Loucy (cell line): ENCODE measurements around the gene AHCTF1.
"Not testable (repeated sequence)": the region's sequence is repeated elsewhere in the genome, so short reads cannot be mapped to it uniquely, and the experiment has no call there.

ENCODE experiments used
- H2AFZ ChIP-seq: fragments of 200-600 bp; sonication (generic); 2 replicates; pipeline ENCODE4 v1.6.0; 2016; ENCODE audit warnings: antibody characterized with exemption, mild to moderate bottlenecking, low read length, moderate library complexity
- H3F3A ChIP-seq: fragments of 200-600 bp; 2 replicates; pipeline ENCODE4 v1.6.0; 2016; ENCODE audit warnings: antibody characterized with exemption, low read depth, mild to moderate bottlenecking
- H3K27me3 ChIP-seq: fragments of 200-600 bp; sonication (generic); 2 replicates; pipeline ENCODE4 v1.6.1; 2014; ENCODE audit warnings: low read length, mild to moderate bottlenecking; ENCODE audit not compliant: insufficient read depth, poor library complexity, severe bottlenecking
- H3K36me3 ChIP-seq: fragments of 200-600 bp; sonication (generic); 2 replicates; pipeline ENCODE4 v1.6.1; 2016; ENCODE audit warnings: low read length; ENCODE audit not compliant: insufficient read depth
- H3K4me1 ChIP-seq: fragments of 200-600 bp; sonication (generic); 2 replicates; pipeline ENCODE4 v1.5.1; 2014; ENCODE audit warnings: low read length, mild to moderate bottlenecking; ENCODE audit not compliant: insufficient read depth, poor library complexity, severe bottlenecking
- H3K4me2 ChIP-seq: fragments of 200-600 bp; sonication (generic); 2 replicates; pipeline ENCODE4 v1.6.0; 2014; ENCODE audit warnings: antibody characterized with exemption, low read length, low read depth, mild to moderate bottlenecking; ENCODE audit not compliant: poor library complexity, severe bottlenecking
- H3K4me3 ChIP-seq: fragments of 200-600 bp; sonication (generic); 2 replicates; pipeline ENCODE4 v1.5.1; 2014; ENCODE audit warnings: low read length, mild to moderate bottlenecking, mixed read lengths; ENCODE audit not compliant: poor library complexity, severe bottlenecking
- H3K79me2 ChIP-seq: fragments of 200-600 bp; sonication (generic); 2 replicates; pipeline ENCODE4 v1.6.1; 2014; ENCODE audit warnings: low read length; ENCODE audit not compliant: insufficient read depth
- H3K9ac ChIP-seq: fragments of 200-600 bp; sonication (generic); 2 replicates; pipeline ENCODE4 v1.6.0; 2014; ENCODE audit warnings: mild to moderate bottlenecking, low read depth, low read length, moderate library complexity; ENCODE audit not compliant: poor library complexity, severe bottlenecking
- H3K9me2 ChIP-seq: fragments of 200-600 bp; sonication (generic); replicated peaks from 2 replicates; pipeline ENCODE4 v1.6.1; 2016; ENCODE audit warnings: low read depth, low read length, mixed read lengths
- H3K9me3 ChIP-seq: fragments of 200-600 bp; sonication (generic); 2 replicates; pipeline ENCODE4 v1.6.1; 2014; ENCODE audit warnings: mild to moderate bottlenecking, antibody characterized with exemption, low read length, low read depth; ENCODE audit not compliant: insufficient read depth
- H4K20me1 ChIP-seq: fragments of 200-600 bp; sonication (generic); 2 replicates; pipeline ENCODE4 v1.6.0; 2014; ENCODE audit warnings: antibody characterized with exemption, low read length, mild to moderate bottlenecking; ENCODE audit not compliant: insufficient read depth, poor library complexity, severe bottlenecking
- EZH2phosphoT487 ChIP-seq: fragments of 200-600 bp; IDR thresholded peaks from 2 replicates; pipeline ENCODE4 v1.6.1; 2018; ENCODE audit warnings: antibody characterized with exemption, mild to moderate bottlenecking, moderate library complexity, borderline replicate concordance
- TF ChIP-seq, protein P1 (sequence below): fragments of 200-600 bp; sonication (generic); conservative IDR thresholded peaks from 2 replicates; pipeline ENCODE4 v1.5.1; 2014; ENCODE audit warnings: mild to moderate bottlenecking, antibody characterized with exemption, low read length

The AHCTF1 gene

GRCh38 chr1:246860401-246860800, 71.3 kb downstream of the AHCTF1 start:
- Histone ChIP-seq H3K4me2 (no peak overlapping the region), H3K36me3 (peaks cover 85% of the 10 kb centered on the region), H3K4me3 (no peak overlapping the region), H3K27me3 (no peaks in the 10 kb centered on the region), H3K9me2 (no peaks in the 10 kb centered on the region), H3K9me3 (no peaks in the 10 kb centered on the region), H4K20me1 (no peaks in the 10 kb centered on the region), H3K9ac (no peak overlapping the region), H3K4me1 (no peaks in the 10 kb centered on the region), H2AFZ (no peak overlapping the region), H3F3A (no peaks in the 10 kb centered on the region; the same call in 1 of the 2 replicates), H3K79me2 (no peaks in the 10 kb centered on the region)
- TF ChIP-seq EZH2phosphoT487 = no peak
- TF ChIP-seq, protein P1, sequence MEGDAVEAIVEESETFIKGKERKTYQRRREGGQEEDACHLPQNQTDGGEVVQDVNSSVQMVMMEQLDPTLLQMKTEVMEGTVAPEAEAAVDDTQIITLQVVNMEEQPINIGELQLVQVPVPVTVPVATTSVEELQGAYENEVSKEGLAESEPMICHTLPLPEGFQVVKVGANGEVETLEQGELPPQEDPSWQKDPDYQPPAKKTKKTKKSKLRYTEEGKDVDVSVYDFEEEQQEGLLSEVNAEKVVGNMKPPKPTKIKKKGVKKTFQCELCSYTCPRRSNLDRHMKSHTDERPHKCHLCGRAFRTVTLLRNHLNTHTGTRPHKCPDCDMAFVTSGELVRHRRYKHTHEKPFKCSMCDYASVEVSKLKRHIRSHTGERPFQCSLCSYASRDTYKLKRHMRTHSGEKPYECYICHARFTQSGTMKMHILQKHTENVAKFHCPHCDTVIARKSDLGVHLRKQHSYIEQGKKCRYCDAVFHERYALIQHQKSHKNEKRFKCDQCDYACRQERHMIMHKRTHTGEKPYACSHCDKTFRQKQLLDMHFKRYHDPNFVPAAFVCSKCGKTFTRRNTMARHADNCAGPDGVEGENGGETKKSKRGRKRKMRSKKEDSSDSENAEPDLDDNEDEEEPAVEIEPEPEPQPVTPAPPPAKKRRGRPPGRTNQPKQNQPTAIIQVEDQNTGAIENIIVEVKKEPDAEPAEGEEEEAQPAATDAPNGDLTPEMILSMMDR = no peak

DNA sequence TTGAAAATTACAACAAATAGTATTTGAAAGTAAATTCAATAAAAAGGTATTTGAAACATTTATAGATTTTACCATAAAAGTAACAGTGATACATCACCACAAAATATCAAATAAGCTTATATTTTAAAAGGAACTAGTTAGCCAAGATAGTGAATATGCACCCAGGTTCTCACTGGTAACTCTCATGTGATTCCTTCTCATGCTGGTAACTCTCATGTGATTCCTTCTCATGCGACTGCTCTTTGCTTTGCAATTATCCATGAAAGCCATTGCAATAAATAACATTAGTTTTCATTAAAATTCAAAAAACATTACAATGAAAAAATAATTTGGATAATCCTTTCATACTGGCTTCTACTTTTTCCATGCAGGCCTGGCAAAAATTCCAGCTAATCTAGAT, 75.4 kb downstream of the AHCTF1 start:
- H3K4me1 ChIP-seq = no peaks in the 10 kb centered on the region
- H3K79me2 ChIP-seq = no peaks in the 10 kb centered on the region
- H2AFZ ChIP-seq = no peak overlapping the region
- no peaks in the 10 kb centered on the region for H3F3A ChIP-seq
- no peaks in the 10 kb centered on the region for H4K20me1 ChIP-seq
- no peaks in the 10 kb centered on the region for H3K9me2 ChIP-seq
- H3K36me3 ChIP-seq = peaks cover 94% of the 10 kb centered on the region
- no peak overlapping the region for H3K9ac ChIP-seq
- H3K9me3 ChIP-seq = no peaks in the 10 kb centered on the region
- H3K4me3 ChIP-seq = no peak overlapping the region
- H3K27me3 ChIP-seq = no peaks in the 10 kb centered on the region
- no peak overlapping the region for H3K4me2 ChIP-seq
- TF ChIP-seq, protein P1 = no peak
- TF ChIP-seq EZH2phosphoT487 = no peak

GRCh38 chr1:246850640-246851039, 81.1 kb downstream of the AHCTF1 start:
- H2AFZ ChIP-seq, H4K20me1 ChIP-seq, H3K79me2 ChIP-seq, H3F3A ChIP-seq, H3K27me3 ChIP-seq, H3K4me1 ChIP-seq, H3K9me2 ChIP-seq, H3K9me3 ChIP-seq, H3K9ac ChIP-seq, H3K4me2 ChIP-seq, H3K4me3 ChIP-seq: not testable (repeated sequence)
- H3K36me3 ChIP-seq = peaks cover 86% of the 10 kb centered on the region

- Histone ChIP-seq H3K27me3 (no peaks in the 10 kb centered on the region), H4K20me1 (no peaks in the 10 kb centered on the region), H3K9me2 (no peaks in the 10 kb centered on the region), H2AFZ (no peak overlapping the region), H3K79me2 (no peaks in the 10 kb centered on the region), H3K9ac (no peak overlapping the region), H3K9me3 (no peaks in the 10 kb centered on the region), H3F3A (no peaks in the 10 kb centered on the region; the same call in 1 of the 2 replicates), H3K4me2 (no peak overlapping the region), H3K4me3 (no peak overlapping the region), H3K36me3 (peaks cover 49% of the 10 kb centered on the region), H3K4me1 (no peaks in the 10 kb centered on the region)
- TF ChIP-seq, protein P1 = no peak
- TF ChIP-seq EZH2phosphoT487 = no peak
Observed at GRCh38 chr1:246843876-246844275, 87.9 kb downstream of the AHCTF1 start.

DNA sequence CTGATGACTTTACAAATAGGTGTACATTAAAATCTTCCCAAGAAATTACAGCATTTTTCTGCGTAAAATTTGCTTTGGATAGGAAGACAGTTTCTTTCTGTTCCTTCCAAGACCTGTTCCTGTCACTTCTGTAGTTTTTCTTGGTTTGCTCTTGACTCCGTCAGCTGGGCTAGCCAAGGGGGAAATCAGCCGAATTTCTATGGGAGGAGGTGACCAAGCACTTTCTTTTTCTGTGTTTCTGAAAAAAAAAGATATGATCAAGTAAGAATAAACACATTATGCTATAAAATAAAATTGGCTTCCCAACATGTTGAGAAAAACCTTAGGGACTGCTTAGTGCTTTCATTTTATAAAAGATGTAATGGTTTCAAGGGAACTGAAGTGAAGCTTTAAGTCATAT, 91.0 kb downstream of the AHCTF1 start:
- not testable (repeated sequence) for H3K4me1 ChIP-seq, H3K27me3 ChIP-seq, H2AFZ ChIP-seq, H3K79me2 ChIP-seq, H3K4me2 ChIP-seq, H3K9me2 ChIP-seq, H4K20me1 ChIP-seq, H3K9me3 ChIP-seq, H3K4me3 ChIP-seq, H3K9ac ChIP-seq, H3F3A ChIP-seq
- H3K36me3 ChIP-seq = peaks cover 26% of the 10 kb centered on the region
